Stimulated activated CD4-positive, alpha-beta T cell treated with anti-CD3 and anti-CD28 coated beads, Interleukin-12 subunit alpha, Interleukin-12 subunit beta, amount 100 ng/mL, for 48 hours (primary cell): ENCODE measurements around the gene TRDN.

ENCODE experiments used
- DNase-seq, 3 donors: peaks; one replicate each; pipeline ENCODE4 v3.0.0-alpha.2; 2020; ENCODE audit warnings: low read depth in 2 of 3, low spot score in 1 of 3

The TRDN gene

DNA sequence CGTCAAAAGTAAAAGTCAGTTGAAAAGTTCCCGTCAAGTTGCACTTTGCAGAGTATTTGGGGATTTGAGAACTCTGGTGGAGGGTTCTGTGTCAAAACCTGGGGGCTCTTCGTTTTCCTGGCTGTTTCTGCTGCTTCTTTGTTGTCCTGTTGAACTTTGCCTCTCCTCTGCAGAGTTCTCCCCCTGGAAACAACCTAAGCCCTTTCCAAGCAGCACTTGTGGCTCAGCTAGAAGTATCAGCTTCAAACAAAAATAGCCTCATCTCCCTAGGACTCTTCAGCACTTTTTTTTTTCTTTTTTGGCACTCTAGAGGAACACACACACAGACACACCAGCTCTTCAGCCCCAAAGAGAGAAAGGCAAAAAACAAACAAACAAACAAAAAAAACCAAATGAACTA, at the start of gene TRDN:
Gene TRDN (minus strand): TSS at position 169 of the 400 bp plus-strand sequence. CDS start 175 bp downstream, outside the sequence.
- DNase-seq = no peak

DNA sequence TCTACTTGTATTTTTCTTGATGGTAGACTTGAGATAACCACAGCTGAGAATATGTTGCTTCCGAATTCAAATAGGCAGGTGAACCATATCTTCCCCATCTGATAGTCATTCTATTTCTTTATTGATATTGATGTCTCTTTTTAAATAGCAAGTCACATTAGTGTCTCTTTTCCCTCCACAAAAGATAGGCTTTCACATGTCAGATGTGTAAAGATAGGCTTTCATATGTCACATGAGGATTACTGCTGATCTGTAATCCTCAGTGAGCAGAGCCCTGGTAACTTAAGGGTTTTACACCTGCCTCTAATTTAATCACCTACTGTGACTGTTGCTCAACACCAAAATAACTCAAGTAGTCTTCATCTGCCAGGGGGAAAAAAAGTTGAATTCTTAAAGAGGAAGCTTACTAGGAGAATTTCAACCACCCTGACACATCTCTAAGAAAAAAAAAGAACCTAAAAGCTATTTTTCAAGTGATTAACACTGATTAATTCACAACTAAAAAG, 45.3 kb upstream of the TRDN start:
- no peak for DNase-seq

DNA sequence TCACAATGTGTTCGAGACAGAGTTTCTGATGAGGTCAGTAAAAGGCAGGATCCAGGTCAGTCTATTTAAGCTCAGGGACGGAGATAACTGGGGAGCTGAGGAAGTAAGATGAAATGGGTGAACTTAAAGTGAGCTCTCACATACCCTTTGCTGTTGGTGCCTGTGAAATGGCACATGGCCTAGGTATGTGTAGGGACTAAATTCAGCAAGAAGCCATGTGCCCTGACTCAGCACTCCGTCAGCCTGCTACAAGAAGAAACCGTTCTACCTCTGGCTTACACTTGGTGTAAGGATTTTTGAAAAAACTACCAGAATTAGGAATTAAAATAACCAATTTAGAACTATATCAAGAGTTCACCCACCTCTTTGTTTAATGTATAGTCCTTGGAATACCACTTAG, 41.1 kb upstream of the TRDN start:
- DNase-seq = no peak

DNA sequence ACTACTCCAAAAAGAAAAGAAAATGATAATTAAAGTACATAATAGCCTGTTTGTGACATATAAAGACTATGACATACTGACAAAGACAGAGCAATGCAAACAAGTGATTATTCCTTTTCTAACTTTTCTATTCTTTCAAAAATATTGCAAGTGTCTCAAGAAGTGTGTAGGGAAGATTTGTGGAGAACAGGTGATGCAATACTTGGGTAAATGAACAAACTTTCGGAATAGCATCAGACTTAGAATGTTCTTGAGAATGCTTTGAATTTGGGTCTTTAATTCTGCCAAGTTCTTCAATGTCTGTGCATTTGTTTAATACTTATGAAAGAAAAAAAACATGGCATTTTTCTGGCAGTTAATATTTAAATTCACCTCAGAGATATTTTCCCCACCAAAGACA, 40.0 kb upstream of the TRDN start:
- no peak for DNase-seq

DNA sequence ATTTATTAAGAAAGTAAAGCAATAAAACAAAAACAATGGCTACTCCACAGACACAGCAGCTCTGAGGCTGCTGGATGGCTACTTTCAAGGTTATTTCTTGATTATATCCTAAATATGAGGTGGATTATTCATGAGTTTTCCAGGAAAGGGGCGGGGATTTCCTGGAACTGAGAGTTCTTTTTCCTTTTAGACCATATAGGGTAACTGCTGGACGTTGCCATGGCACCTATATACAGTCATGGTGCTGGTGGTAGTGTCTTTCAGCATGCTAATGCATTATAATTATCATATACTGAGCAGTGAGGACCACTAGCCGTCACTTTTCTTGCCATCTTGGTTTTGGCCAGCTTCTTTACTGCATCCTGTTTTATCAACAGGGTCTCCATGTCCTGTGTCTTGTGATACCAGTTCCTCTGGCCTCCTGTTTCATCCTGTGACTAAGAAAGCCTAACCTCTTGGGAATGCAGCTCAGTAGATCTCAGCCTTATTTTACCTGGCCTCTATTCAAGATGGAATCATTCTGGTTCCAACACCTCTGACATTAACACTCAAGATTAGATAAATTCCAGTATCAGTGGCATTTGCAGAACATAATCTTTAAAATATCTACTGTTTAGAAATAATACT, 32.3 kb upstream of the TRDN start:
- DNase-seq = no peak

DNA sequence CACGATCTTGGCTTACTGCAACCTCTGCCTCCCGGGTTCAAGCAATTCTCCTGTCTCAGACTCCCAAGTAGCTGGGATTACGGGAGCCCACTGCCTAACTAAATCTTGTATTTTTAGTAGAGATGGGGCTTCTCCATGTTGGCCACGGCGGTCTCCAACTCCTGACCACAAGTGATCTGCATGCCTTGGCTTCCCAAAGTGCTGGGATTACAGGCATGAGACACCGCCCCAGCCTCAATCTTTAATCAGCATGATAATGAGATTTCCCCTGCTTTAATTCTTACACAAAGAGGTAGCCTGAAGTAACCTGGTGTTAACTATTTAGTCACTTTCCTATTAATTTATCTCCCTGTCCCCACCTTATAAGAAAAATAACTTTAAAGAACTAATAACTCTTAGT, 31.3 kb upstream of the TRDN start:
- DNase-seq = no peak

DNA sequence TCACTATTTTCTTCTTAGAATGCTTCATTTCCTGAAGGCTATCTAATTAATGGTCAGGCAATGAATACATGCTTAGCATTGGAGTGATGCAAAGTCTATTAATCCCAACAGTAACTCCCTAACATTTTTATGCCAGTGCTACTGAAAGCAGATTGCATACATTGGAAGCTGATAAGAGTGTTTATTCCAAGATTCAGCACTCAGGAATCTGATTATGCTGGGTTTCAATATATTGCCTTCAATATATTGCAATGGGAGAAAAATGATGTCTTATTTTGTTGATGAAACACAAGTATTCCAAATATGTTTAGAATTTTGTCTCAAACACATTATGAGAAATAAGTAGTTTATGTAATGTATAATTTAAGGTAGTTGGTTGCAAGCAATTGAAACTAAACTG, 26.7 kb upstream of the TRDN start:
- DNase-seq = no peak

- no peak for DNase-seq
Observed at GRCh38 chr6:123662757-123663156, 26.0 kb upstream of the TRDN start.

GRCh38 chr6:123661105-123661891, 24.5 kb upstream of the TRDN start:
- DNase-seq = no peak

GRCh38 chr6:123659960-123660748, 23.4 kb upstream of the TRDN start:
- no peak for DNase-seq

- DNase-seq = no peak
Observed at GRCh38 chr6:123658848-123659247, 22.1 kb upstream of the TRDN start.

DNA sequence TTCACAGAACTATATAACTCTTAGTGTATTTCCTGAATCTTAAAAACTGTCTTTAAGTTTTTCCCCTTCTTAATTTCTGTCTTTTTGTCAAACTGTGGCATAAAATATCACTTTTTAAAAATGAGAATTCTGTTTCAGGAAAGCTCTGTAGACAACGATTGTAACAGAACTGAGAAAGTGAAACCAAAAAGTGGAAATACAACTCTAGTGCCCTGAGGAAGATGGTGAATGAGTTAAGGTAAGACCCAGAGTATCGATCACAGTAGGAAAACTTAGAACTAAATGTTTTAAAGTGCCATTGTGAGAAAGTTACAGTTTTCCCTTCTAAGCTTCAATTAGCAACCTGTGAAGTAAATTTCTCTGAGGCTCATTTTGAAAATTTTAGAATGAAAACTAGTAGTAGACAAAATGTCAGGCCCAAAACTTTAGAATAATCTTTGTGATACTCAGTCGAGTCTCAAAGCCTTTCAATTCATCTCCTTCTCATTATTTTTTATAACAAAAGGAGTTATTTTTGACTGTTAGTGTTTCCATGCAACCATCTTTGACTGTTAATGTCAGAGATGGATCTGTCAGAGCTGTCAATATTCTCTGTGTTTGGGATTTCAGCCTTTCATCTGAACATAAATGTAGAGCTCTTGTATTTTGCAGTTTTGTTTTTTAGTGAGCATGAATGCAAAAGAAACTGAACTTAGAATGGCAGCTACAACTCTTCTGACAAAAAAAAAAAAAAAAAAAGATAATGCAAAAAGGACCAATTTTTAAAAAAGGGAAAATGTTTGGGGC, 19.0 kb upstream of the TRDN start:
- DNase-seq = no peak

DNA sequence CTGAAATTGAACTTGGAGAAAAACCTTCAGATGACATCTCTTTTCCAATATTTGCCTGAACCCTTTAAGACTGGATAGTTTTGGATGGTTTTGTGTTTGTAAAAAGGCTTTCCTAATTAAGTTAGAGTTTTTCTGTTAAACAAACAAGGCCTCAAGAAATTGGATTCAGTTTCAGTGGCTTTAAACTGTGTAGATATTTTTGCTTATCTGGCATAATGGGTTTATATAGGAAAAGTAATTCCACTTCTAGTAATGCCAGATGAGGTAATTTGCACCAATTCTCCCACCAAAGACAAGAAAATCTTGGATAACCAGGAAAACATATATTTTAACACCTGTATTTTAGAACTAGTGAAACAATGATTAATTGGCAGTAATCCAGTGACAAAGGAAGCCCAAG, 12.0 kb upstream of the TRDN start:
- no peak for DNase-seq

- DNase-seq = no peak
Observed at GRCh38 chr6:123648020-123648580, 11.3 kb upstream of the TRDN start.

DNA sequence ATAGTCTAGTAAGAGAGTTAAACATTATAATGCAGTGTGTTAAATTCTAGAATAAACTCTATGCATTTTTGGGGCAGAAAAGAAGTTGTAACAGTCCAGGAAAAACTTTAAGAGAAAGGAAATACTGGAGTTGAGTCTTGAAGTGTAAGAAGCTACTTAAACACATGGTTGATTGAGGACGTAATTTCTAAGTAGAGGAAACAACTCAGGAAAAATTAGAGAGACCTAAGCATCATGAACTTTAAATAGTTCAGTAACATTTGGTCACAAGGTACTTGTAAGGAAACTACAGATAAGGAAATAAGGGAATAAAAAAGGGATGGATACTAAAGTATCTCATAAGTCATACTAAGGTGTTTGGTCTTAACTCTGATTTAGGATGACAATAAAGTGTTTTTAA, 4.7 kb upstream of the TRDN start:
- no peak for DNase-seq

GRCh38 chr6:123640567-123641187, 3.9 kb upstream of the TRDN start:
- DNase-seq = no peak

DNA sequence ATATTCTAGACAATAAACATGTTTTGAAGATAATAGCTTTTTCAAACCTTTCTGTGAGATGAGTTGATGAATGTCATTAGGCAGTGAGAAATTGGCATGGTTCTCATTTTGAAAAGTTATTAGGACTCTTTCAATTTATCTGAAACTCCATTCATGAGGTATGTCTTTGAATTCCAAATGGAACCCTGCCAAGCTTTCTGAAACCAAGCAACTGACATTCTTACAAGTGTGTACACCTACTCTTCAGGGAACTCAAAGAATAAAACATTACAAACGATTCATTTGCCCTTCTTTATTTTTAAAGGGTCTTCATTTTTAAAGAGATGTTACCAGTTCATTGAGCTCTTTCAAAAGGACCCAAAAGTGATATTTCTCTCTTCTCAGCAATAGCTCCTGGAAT, 2.1 kb upstream of the TRDN start:
- DNase-seq = no peak

DNA sequence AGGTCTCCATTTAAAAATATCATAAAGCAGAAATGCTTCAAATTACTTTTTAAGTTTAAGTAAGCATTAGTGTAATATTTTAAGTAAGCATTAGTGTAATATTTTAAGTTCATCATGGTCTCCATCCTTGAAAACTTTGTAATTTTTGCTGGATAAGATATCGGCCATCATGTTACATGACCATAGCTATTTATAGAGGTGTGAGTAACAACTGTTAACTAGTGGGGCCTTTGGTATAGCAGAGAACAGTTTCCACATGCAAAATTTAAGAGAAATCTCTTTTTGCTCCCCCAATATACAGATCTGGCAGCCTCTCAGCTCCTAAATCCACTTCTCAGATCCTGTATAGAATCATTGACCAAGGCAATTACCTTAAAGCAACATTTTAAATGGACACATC, 468 bp downstream of the TRDN start:
- DNase-seq = no peak

DNA sequence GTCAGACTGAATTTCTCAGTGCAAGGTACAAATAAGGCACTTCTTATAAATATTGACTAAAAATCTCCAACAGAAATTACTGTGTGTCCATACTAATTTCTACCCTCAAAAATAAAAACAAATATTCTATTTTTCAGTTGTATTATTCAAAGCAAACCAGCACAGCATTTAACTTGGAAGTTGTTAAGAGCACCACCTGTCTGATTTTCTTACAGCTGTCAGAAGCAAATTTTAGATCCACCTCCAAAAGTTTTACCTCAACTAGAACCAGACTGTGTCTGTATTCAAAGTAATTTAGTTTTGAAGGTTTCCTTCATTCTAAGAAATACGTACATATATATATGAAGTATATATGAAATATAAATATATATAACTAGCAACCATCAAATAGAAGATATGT, 1.2 kb downstream of the TRDN start:
- no peak for DNase-seq

DNA sequence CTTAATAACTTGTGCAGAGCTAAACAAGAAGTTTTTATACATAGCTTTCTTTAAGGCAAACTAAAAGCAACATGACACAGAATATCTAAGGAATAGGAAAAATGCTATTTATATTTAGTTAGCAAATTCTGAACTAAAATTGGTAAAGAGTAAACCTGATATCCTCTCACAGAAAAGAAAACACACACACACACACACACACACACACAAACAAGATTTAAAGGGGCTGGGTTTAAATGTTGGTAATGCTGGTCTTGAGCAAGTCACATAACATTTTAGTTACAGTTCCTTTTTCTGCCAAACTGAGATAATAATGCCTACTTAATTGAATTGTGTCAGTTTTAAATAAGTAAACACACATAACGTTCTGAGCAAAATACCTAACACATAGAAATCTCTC, 1.6 kb downstream of the TRDN start:
- DNase-seq = no peak
